NCI-H82 treated with DMSO at 0.1 percent for 48 hours (cell line): Measurements from ENCODE around the gene PHF2.

Source experiments
- DNase-seq: peaks from one replicate; lab custom pipeline; 2025; ENCODE audit not compliant: unreplicated experiment; lab: John Stamatoyannopoulos, UW

Gene PHF2

DNA sequence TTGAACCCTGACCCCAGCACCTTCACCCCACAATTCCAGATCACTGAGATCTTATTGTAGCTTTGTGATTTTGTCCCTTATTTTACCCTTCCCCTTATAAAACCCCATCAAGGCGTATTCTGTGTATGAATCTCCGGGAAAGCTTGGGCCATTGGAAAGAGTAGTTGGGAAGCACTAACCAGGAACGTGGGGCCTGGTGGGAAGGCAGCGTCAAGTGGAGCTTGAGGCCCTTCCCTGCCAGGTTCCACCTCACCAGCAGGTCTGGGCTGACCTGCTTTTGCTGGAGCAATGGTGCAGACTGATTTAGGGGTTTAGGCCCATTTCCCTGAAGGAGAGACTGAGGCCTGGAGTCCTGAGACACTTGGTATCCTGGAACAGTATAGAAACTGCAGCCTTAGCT is 9.3 kb downstream of the PHF2 start:
- no peak for DNase-seq

DNA sequence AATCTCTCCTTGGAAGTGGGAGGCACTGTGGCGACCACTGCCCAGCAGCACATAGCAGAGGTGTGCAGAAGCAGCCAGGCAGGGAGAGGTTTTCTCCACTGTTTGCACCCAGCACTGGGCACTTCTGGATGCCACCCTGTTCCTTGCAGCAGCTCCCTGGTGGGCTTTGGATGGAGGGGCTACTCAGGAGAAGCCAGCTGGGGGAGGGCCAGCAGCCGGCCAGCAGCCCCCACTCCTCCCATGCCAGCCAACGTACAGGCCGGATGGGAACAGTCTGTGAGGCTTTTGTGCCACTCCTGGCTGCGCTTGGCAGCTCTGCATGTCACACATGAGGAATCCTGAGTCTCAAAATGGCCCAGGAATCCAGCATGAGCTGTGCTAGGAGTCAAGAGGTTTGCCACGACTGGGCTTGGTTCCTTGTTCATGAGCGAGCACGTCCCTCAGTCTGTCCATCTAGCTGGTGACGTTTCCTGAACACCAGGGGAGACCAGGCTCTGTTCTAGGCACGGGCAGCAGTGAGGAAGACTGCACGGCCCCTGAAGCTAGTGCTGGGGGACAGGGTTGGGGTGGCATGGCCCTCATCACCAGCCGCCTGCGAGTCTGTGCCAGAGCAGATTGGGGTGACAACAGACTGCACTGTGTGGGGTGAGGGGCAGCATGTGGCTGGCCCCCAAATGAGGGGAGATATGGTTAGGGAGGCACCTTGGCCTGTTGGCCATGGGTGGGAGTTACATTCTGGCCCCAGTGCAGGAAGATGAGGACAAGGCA is 10.1 kb downstream of the PHF2 start:
- no peak for DNase-seq

DNA sequence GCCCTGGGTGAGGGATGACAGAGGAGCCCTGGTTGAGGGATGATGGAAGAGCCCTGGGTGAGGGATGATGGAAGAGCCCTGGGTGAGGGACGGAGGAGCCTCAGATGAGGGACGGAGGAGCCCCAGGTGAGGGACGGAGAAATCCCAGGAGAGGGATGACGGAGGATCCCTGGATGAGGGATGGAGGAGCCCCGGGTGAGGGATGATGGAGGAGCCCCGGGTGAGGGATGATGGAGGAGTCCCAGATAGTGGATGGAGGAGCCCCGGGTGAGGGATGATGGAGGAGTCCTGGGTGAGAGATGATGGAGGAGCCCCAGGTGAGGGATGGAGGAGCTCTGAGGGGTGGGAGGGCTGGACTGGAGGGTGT is 10.9 kb downstream of the PHF2 start:
- DNase-seq, result no peak

DNA sequence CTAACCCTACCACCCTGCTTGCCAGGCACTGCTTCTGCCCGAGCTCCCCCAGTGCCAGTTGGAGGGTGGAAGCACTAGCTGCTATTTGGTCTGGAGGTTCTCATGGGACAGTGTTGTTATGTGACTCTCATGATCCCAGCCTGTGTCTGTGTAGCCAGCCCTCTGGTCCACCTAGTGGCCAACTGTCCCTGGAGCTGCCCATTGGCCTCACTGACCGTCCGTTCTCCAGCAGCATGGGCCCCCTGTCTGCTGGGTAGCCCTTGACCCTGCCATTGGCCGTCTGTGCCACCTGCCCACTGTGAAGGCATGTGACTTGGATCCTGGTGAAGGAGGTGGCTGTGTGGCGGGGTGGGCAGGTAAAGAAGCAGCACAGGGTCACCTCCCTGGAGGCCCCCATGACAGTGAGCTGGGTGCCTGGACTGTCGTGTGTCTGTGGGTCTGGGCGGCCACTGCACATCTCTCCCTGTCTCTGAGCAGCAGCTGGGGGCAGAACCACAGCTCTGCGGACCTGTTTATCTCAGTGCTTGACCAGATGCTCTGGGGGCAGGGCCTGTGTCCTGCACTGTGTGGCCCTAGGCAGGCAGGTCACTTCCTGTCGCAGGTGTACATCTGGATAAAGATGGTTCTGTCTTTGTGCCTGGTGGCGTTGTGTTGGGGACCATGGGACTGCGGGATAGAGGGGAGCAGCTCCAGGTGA is 11.4 kb downstream of the PHF2 start:
- DNase-seq, result no peak

DNA sequence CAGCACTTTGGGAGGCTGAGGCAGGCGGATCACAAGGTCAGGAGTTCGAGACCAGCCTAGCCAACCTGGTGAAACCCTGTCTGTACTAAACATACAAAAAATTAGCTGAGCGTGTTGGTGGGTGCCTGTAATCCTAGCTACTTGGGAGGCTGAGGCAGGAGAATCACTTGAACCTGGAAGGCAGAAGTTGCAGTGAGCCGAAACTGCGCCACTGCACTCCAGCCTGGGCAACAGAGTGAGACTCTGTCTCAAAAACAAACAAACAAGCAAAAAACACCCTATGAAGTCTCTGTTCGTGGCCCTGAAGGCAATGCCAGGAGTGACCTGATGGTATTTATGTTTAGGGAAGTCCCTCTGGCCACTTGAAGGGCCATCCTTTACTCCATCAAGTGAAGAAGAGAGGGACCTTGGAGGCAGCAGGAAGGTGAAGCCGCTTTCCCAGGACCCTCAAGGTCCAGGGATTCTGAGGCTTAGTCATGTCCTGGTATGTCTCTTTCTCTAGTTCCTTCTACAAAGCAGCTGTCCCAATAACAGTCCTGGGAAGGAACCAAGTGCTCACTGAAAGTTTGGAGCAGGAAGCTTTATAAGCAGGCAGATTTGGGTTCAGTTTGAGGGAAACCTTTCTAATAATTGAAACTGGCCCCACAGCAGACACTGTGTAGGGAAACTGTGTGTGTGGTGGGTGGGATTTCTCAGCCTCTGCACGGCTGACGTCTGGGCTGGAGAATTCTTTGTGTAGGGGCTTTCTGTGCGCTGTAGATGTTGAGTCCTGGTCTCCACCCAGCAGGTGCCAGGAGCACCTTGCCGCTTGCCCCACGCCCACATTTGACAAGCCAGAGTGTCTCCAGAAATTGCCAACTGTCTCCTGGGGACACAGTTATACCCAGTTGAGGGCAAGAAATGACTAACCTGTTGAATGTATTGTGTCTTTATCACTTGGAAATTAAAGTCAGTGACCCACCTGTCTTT is 12.5 kb downstream of the PHF2 start:
- no peak for DNase-seq

DNA sequence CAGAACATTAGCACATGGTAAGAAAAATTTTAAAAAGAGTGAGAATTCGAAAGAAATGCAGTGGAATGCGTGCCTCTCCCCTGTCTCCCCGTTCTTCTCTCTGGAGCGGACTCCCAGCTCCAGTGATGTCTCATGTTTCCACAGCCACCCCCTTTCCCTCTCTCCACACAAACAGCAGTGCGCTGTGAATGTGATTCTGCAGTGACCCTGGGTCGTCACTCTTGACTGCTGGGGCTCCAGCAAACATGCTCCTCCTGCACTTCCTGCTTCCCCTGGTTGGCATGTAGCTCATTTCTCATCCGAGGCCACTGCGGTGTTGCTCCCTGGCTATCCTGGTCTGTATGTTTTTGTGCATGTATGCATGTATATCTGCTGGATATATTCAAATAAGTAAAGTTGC is 13.3 kb downstream of the PHF2 start:
- no peak for DNase-seq

DNA sequence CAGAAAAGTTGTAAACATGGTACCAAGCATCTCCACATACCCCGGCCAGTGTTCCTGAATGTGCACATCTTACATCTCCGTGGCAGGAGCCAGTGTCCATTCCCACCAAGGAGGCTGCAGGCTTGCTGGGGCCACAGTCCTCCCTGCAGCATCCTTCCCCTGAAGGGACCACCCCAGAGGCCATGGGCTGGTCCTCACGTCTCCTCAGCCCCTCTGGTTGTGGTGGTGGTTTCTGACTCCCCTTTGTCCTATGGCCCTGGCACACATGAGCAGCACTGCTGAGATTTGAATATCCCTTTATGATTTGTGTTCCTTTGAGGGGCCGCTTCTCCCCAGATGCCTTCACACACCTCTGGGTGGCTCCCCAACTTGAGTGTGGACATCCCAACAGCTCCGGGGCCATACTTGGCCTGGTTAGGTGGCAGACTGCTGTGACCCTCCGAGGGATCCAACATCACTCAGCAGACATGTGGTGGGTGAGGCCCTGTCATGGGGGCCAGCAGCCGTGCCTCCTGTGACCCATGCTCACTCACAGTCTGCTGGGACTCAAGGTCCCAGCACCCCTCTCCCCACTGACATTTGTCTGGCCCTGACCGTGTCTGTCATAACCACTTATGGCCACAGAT is 14.3 kb downstream of the PHF2 start:
- DNase-seq, result no peak

DNA sequence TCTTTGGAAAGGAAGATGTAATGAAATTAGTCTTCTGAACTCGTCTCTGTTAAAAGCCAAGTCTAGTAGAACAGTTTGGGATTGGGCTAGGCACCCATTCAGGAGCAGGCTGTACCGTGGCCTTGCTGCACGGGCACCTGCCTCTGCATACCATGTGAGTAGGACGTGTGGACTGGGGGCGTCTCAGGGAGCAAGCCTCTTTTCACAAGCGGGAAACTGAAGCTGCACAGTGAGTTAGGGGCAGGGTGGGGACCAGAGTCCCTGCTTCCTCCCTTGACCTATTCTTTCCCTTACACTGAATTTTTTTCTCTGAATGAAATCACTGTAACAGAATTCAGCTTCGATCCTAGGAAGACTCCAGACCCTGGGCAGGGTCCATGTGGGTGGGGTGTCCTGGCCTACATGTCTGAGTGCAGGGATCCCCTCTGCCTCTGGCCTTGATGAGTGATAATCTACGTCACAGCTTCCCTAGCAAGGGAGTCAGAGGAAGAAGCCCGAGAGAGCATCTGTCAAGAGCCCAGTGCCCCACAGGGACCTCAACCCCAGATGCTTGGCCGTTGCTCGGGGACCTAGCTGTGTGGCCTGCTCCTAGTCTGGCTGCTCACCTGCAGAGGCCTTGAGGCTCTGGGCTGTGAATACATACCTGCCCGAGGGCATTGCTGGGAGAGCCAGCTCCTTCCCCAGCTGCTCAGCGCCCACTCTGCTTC is 15.1 kb downstream of the PHF2 start:
- DNase-seq, result no peak

DNA sequence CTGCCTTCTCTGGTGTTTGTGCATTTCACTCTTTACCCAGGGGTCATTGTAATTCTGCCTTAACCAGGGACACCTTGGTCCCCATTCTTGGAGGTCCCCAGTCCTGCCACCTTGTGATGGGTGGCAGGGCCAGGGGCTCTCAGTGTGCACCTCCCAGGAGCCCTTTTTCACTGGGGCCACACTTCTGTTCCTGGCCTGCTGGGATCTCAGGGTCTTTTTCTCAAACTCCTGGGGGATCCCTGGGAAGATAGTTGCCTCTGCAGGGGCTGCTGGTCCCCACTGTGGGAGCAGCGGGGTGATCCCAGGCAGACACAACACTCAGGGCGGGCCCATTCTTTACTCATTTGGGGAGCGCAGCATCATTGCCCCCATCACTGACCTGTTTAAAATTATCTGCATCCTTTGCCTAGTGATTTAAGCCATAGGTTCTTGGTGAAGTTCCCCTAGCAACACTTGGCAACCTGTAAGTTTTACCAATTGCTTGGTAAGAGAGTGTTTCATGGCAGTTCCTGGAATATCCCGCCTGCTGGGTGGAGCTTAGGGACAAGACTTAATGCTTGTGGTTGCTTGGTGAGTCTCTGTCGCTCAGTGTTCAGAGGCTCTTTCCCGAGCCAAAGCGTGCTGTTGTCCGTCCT is 15.7 kb downstream of the PHF2 start:
- DNase-seq, result no peak

DNA sequence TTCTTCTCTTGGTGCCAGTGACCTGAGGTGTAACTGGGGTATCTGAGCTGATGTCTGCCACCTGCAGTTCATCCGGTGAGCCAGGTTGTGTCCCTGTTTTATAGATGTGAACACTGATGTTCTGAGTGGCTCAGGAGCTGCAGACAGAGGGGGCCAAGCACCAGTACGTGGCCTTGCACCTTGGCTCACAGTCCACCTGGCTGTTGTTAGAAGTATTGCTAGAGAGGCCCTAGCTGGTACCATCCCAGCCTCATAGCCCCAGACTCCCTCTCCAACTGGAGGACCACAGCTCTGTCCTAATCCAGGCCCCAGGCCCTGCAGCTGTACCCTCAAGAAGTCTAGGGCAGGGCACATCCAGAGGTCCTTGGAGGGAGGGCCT is 16.2 kb downstream of the PHF2 start:
- DNase-seq, result no peak

DNA sequence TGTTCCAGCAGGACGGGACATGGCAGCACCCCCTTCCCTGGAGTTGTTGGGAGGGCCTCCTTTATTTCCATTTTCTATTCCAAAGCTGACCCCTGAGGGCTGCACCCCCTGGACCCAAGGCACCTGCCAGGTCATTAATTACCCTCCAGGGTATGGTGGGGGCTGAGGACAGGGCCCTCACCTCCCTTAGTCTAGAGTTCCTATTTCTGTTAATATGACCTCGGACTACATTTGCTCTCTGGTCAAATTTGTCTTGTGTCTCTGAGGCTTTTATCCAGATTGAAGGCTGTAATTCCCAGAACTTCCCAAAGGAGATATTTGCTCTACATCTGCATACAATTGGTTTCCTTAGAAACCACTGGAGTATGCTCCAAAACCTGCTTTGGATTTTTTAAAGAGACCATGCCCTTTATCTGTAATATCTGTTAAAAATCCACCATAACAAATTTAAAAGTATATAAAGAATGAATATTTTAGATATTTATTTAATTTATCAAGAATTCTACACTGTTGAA is 16.8 kb downstream of the PHF2 start:
- DNase-seq, result no peak

DNA sequence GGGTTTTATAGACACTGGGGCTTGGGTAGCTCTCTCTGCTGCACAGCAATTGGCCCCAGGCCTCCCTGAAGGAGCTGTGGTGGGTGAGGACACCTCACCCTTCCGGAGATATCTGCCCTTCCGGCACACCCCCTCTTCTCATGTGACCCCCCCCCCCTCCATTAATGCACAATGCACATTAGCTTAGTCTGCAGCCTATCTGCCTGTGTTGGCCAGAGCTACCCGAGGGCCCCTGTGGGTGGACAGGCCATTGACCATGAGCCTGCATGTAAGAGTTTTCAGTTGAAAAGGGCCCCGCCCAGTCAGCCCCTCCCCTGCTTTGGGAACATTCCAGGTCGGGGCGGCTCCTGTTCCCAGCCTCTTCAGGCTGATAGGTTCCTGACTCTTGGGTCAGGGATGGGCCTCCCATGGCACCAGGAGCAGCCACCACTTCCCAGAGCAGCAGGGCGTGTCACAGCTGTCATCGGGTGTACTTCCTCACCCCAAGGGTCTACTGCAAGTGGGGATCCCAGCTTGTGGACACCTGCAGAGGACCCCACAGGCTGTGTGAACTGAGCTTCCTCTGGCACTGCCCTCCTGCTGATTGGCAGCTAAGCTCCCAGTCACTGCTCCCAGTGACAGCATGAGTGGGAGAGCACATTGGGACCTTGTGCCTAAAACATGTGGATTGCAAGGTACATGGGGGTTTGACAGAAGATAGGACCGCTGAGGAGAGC is 17.8 kb downstream of the PHF2 start:
- no peak for DNase-seq

DNA sequence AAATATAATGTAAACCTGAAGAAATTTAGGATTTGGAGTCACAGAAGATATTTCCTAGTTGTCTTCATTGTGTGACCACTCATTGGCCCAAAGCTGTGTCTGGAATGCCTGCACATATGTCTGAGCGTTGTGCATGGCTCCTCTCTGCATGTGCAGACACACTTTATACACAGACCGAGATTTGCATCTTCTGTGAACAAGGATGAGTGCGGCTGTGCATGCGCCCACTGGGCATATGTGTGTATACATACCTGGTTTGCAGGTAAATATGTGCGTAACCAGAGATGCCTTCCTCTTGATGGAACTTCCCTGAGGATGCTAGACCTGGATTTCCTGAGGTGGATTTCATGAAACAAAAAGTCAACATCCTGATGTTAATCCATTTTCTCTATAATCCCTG is 19.1 kb downstream of the PHF2 start:
- no peak for DNase-seq

DNA sequence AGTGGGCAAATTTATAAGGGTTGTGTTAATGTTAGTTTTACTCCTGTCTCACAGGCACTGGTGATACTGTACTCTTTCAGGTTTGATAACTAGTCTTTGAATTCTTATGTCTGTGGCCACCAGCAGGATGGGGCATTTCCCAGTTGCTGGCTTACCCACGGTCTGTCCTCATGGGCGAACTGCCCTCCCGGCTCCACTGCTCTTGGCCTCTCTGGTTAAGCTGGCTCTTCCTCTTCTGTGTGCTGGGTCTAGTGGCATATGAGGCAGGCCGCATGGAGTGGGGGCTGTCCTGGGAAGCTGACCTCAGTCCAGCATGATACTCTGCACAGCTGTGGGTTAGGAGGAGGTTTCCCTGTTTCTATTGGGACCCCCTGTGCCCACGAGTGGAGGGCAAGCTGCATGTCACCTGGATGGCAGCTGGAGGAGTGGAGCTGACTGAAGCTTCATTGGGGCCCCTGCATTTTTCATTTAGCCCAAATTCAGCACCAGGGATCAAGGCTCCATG is 19.5 kb downstream of the PHF2 start:
- DNase-seq, result no peak

DNA sequence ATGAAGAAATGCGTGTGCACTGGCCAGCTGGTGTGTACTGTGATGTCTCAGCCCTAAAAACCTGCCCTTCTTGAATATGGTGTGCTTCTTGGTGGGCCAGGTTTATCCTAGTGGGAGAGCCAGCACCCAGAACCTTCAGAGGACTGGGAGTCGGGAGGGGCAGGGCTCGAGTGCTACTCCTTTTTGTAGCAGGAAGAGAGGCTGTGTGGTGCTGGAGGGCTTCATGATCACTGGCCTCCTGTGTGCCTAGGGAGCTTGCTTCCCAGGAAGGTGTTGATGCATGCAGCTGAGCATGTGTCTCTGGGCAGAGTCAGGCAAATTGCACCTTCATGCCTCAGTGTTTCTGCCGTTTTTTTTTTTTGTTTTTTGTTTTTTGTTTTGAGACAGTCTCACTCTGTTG is 20.0 kb downstream of the PHF2 start:
- DNase-seq, result no peak

DNA sequence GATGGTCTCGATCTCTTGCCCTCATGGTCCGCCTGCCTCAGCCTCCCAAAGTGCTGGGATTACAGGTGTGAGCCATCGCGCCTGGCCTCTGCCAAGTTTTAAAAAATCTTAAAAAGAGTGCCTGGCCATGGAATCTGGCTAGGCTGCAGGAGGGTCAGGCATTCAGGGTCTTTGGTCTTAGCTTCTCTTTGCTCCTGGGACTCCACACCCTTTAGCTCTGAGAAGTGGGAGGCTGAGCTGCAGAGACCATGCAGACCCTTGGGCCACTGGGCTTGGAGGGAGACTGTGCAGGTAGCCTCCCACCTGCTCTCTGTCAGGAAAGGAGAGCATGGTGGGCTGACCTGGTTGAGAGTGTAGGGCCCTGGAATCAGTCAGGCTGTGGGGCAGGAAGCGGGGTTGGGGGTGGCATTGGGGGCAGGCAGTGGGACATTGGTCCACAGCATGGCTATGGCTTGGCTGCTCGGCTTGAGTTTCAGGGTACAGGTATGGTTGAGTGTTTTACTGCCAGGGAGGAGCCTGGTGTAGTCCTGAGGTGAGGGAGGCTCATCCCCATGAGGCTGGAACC is 20.8 kb downstream of the PHF2 start:
- DNase-seq, result no peak

DNA sequence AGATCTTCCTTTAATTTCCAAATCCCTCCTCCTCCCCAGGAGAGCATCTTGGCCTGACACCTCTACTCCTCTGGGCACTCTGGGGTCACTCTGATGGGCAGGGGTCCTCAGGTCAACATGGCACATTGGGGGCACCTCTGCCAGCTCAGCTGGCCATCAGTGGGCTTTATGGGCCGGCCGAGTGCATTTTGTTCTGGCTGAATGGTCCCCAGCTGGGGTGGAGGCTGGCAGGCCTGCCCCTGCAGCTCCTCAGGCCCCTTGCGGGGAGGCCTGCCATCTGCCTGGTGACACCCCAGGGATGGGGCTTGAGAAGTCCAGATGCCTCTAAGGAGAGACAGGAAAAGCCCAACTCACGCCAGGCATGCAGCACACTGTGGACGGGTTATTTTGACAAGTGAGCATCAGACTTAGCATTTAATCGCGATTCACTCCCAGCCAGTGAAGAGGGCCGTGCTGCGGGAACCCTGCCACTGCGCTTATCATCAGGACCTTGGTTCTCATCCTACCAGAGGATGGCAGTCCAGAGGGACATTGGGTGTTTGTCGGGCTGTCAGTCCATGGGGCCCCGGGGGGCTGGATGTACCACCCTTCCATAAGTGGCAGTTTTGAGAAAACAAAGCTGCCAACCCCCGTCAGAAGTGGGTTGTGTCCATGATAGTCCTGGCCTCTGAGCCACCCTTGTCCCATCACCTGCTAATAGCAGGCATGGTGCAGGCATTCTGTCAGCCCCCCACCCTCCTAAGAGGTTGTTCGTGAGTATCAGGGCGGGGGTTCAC is 21.7 kb downstream of the PHF2 start:
- no peak for DNase-seq

DNA sequence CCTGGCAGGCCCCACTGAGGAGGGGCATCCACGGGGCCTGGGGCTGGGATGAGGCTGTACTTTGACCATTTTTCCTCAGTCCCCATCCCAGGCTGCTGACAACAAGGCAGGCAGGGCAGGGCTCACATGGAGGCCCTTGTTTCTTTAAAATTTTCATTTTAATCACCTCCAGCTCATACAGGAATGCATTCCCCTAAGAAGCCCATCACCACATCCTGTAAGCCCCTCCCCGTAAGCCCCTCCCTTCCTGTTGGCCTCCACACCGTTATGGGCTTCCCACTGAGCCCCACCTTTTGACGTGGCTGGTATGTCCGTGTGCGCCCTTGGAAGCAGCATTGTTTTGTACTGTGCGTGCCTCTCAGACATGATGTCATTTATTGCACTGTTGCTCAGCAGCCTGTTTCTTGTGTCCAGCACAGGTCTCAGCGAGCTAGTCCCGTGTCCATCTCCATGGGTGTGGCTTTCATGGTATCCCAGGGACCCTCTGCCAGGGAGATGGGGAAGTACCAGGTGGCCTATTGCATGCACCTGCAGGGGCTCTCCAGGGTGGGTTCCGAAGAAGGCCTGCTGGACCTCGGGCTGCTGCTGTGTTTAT is 22.4 kb downstream of the PHF2 start:
- DNase-seq, result no peak
